HG02763 (cell line): ENCODE data around the gene TNFRSF19.
"Not testable (repeated sequence)": the region's sequence is repeated elsewhere in the genome, so short reads cannot be mapped to it uniquely, and the experiment has no call there.

Source experiments
- ATAC-seq: cut with Tn5 transposase; IDR thresholded peaks from one replicate; pipeline ENCODE4 v1.9.1; 2021; ENCODE audit warnings: mild to moderate bottlenecking, moderate library complexity; ENCODE audit not compliant: unreplicated experiment

Gene TNFRSF19

GRCh38 chr13:23652909-23653726 lies 82.9 kb downstream of the TNFRSF19 start:
- ATAC-seq = no peak

GRCh38 chr13:23654111-23655110 lies 84.2 kb downstream of the TNFRSF19 start:
- ATAC-seq = no peak

GRCh38 chr13:23655321-23655720 lies 85.1 kb downstream of the TNFRSF19 start:
- ATAC-seq = no peak

GRCh38 chr13:23656637-23657371 lies 86.6 kb downstream of the TNFRSF19 start:
- no peak for ATAC-seq

- no peak for ATAC-seq
Observed at GRCh38 chr13:23658929-23659541, 88.8 kb downstream of the TNFRSF19 start.

GRCh38 chr13:23660249-23660648 lies 90.0 kb downstream of the TNFRSF19 start:
- no peak for ATAC-seq

- no peak for ATAC-seq
Observed at GRCh38 chr13:23666582-23666981, 96.4 kb downstream of the TNFRSF19 start.

GRCh38 chr13:23667750-23668149 lies 97.5 kb downstream of the TNFRSF19 start:
- ATAC-seq = no peak

GRCh38 chr13:23668562-23668961 lies 98.3 kb downstream of the TNFRSF19 start:
- ATAC-seq = no peak

- ATAC-seq = no peak
Observed at GRCh38 chr13:23670793-23671192, 100.6 kb downstream of the TNFRSF19 start.

GRCh38 chr13:23671377-23671776 lies 101.2 kb downstream of the TNFRSF19 start:
- ATAC-seq = no peak

GRCh38 chr13:23671897-23672296 lies 101.7 kb downstream of the TNFRSF19 start:
- no peak for ATAC-seq

- no peak for ATAC-seq
Observed at GRCh38 chr13:23672616-23673015, 102.4 kb downstream of the TNFRSF19 start.

- no peak for ATAC-seq
Observed at GRCh38 chr13:23673354-23673753, 103.1 kb downstream of the TNFRSF19 start.

- ATAC-seq = no peak
Observed at GRCh38 chr13:23673867-23674605, 103.8 kb downstream of the TNFRSF19 start.

- no peak for ATAC-seq
Observed at GRCh38 chr13:23674795-23675640, 104.8 kb downstream of the TNFRSF19 start.

GRCh38 chr13:23677679-23678288 lies 107.6 kb downstream of the TNFRSF19 start:
- not testable (repeated sequence) for ATAC-seq

GRCh38 chr13:23678795-23679194 lies 108.6 kb downstream of the TNFRSF19 start:
- ATAC-seq = no peak
